Urinary bladder (tissue), 4 donors: ENCODE data around the gene SH3RF3. TPM values are rescaled to one million over a fixed set of nuclear protein-coding genes. Genes with fewer than 3 reads are reported as not detected.

ENCODE experiments used
- DNase-seq: peaks from one replicate; pipeline ENCODE4 v3.0.0-alpha.2; 2015; ENCODE audit errors: extremely low spot score
- H3K27ac ChIP-seq: one replicate; pipeline ENCODE4 v1.5.1; 2013; ENCODE audit warnings: low read depth, mild to moderate bottlenecking, moderate library complexity
- H3K36me3 ChIP-seq: one replicate; pipeline ENCODE4 v1.6.1; 2013; ENCODE audit warnings: mild to moderate bottlenecking, moderate library complexity; ENCODE audit not compliant: insufficient read depth
- H3K4me1 ChIP-seq: one replicate; pipeline ENCODE4 v1.6.1; 2013; ENCODE audit warnings: mild to moderate bottlenecking, moderate library complexity; ENCODE audit not compliant: insufficient read depth
- H3K4me3 ChIP-seq: one replicate; pipeline ENCODE4 v1.5.1; 2013; ENCODE audit warnings: low read depth, low read length
- WGBS: extraction: QIAGEN DNeasy Blood & Tissue Kit; methylation state at CpG from one replicate; pipeline ENCODE4 v1.1.7; 2013; 5-methylcytosine and 5-hydroxymethylcytosine counted together
- polyA plus RNA-seq: library from polyadenylated mRNA; stranded (reverse); fragments of 200-250 nt; gene quantifications from one replicate; pipeline ENCODE4 v1.2.3, GENCODE V29; 2013
- total RNA-seq: library from RNA; depleted of rRNA; stranded (reverse); fragments of >200 nt; gene quantifications from one replicate; pipeline ENCODE4 v1.2.3, GENCODE V29; 2014
- donor health status: healthy with polysubstance abuse.
- donor health status: healthy.

Gene SH3RF3
- total and polyA plus RNA-seq, 2 donors, result 3.6 to 12.6 TPM

GRCh38 chr2:109408043-109408335 lies 279.0 kb downstream of the SH3RF3 start:
- H3K4me1 ChIP-seq, result no peaks in the 10 kb centered on the region
- no peaks in the 10 kb centered on the region for H3K36me3 ChIP-seq
- 92% methylated on average over 4 of the region's 4 CpGs for WGBS
- no peak overlapping the region for H3K27ac ChIP-seq
- no peak overlapping the region for H3K4me3 ChIP-seq
- no peak for DNase-seq

GRCh38 chr2:109409321-109410038 lies 280.5 kb downstream of the SH3RF3 start:
- Histone ChIP-seq H3K4me3 (no peak overlapping the region), H3K27ac (no peak overlapping the region), H3K36me3 (no peaks in the 10 kb centered on the region), H3K4me1 (no peaks in the 10 kb centered on the region)
- 91% methylated on average over 13 of the region's 13 CpGs for WGBS
- DNase-seq, result no peak

- H3K36me3 ChIP-seq, result no peaks in the 10 kb centered on the region
- no peak overlapping the region for H3K27ac ChIP-seq
- no peak for DNase-seq
- H3K4me1 ChIP-seq, result no peaks in the 10 kb centered on the region
- WGBS, result 70% methylated on average over 22 of the region's 22 CpGs
- no peak overlapping the region for H3K4me3 ChIP-seq
These were observed 281.2 kb downstream of the SH3RF3 start for GRCh38 chr2:109410039-109410815.

GRCh38 chr2:109411640-109412325 lies 282.8 kb downstream of the SH3RF3 start:
- WGBS, result 92% methylated on average over 19 of the region's 19 CpGs
- no peak overlapping the region for H3K27ac ChIP-seq
- no peaks in the 10 kb centered on the region for H3K4me1 ChIP-seq
- DNase-seq, result no peak
- H3K36me3 ChIP-seq, result no peaks in the 10 kb centered on the region
- no peak overlapping the region for H3K4me3 ChIP-seq

GRCh38 chr2:109415581-109416013 lies 286.6 kb downstream of the SH3RF3 start:
- Histone ChIP-seq H3K4me1 (no peaks in the 10 kb centered on the region), H3K27ac (no peak overlapping the region), H3K4me3 (no peak overlapping the region), H3K36me3 (no peaks in the 10 kb centered on the region)
- WGBS, result 85% methylated on average over 7 of the region's 7 CpGs
- DNase-seq, result no peak

- H3K4me3 ChIP-seq, result no peak overlapping the region
- no peaks in the 10 kb centered on the region for H3K4me1 ChIP-seq
- no peaks in the 10 kb centered on the region for H3K36me3 ChIP-seq
- 92% methylated on average over 10 of the region's 10 CpGs for WGBS
- DNase-seq, result no peak
- H3K27ac ChIP-seq, result no peak overlapping the region
These were observed 288.8 kb downstream of the SH3RF3 start for GRCh38 chr2:109417701-109418335.

- WGBS, result 89% methylated on average over 7 of the region's 7 CpGs
- Histone ChIP-seq H3K4me3 (no peak overlapping the region), H3K36me3 (no peaks in the 10 kb centered on the region), H3K27ac (no peak overlapping the region), H3K4me1 (no peaks in the 10 kb centered on the region)
- DNase-seq, result no peak
These were observed 289.7 kb downstream of the SH3RF3 start for GRCh38 chr2:109418716-109419115.

- DNase-seq, result no peak
- Histone ChIP-seq H3K4me3 (no peak overlapping the region), H3K4me1 (no peaks in the 10 kb centered on the region), H3K36me3 (no peaks in the 10 kb centered on the region), H3K27ac (no peak overlapping the region)
- WGBS, result 90% methylated on average over 15 of the region's 15 CpGs
These were observed 290.3 kb downstream of the SH3RF3 start for GRCh38 chr2:109419171-109419756.

- Histone ChIP-seq H3K36me3 (no peaks in the 10 kb centered on the region), H3K27ac (no peak overlapping the region), H3K4me1 (no peaks in the 10 kb centered on the region), H3K4me3 (no peak overlapping the region)
- 63% methylated on average over 5 of the region's 5 CpGs for WGBS
- no peak for DNase-seq
These were observed 291.0 kb downstream of the SH3RF3 start for GRCh38 chr2:109419960-109420370.

- no peak for DNase-seq
- WGBS, result 98% methylated on average over 3 of the region's 3 CpGs
- Histone ChIP-seq H3K4me3 (no peak overlapping the region), H3K4me1 (no peaks in the 10 kb centered on the region), H3K36me3 (no peaks in the 10 kb centered on the region), H3K27ac (no peak overlapping the region)
These were observed 292.1 kb downstream of the SH3RF3 start for GRCh38 chr2:109421101-109421500.

- no peak overlapping the region for H3K4me3 ChIP-seq
- H3K36me3 ChIP-seq, result no peaks in the 10 kb centered on the region
- H3K27ac ChIP-seq, result no peak overlapping the region
- H3K4me1 ChIP-seq, result no peaks in the 10 kb centered on the region
- DNase-seq, result no peak
- 95% methylated on average over 3 of the region's 3 CpGs for WGBS
These were observed 292.6 kb downstream of the SH3RF3 start for GRCh38 chr2:109421642-109422041.

GRCh38 chr2:109422071-109422757 lies 293.2 kb downstream of the SH3RF3 start:
- Histone ChIP-seq H3K36me3 (no peaks in the 10 kb centered on the region), H3K4me3 (no peak overlapping the region), H3K4me1 (no peaks in the 10 kb centered on the region), H3K27ac (no peak overlapping the region)
- 86% methylated on average over 10 of the region's 10 CpGs for WGBS
- DNase-seq, result no peak
